Right cardiac atrium (tissue), 5 donors: ENCODE measurements around the gene VAMP8. TPM values are rescaled to one million over a fixed set of nuclear protein-coding genes. Genes with fewer than 3 reads are reported as not detected.

Source experiments
- ATAC-seq, 2 donors: fragments of 200-7000 bp; cut with Tn5 transposase; one replicate each; pipeline versions ENCODE4 v1.8.0 to v1.9.1; 2020; ENCODE audit warnings: moderate library complexity in 2 of 2, mild to moderate bottlenecking in 1 of 2
- DNase-seq, 3 donors: peaks; one replicate each; pipeline ENCODE4 v3.0.0-alpha.2; 2020
- H3K27ac ChIP-seq: one replicate; pipeline ENCODE4 v1.5.1; 2013; ENCODE audit warnings: mild to moderate bottlenecking, low read length, control low read depth, moderate library complexity
- H3K27me3 ChIP-seq: one replicate; pipeline ENCODE4 v1.6.1; 2013; ENCODE audit not compliant: control insufficient read depth, insufficient read depth
- H3K4me1 ChIP-seq: one replicate; pipeline ENCODE4 v1.6.1; 2013; ENCODE audit warnings: low read length; ENCODE audit not compliant: control insufficient read depth, insufficient read depth
- H3K4me3 ChIP-seq: one replicate; pipeline ENCODE4 v1.5.1; 2013; ENCODE audit warnings: low read length, control low read depth
- H3K9me3 ChIP-seq: one replicate; pipeline ENCODE4 v1.6.1; 2013; ENCODE audit warnings: low read length; ENCODE audit not compliant: control insufficient read depth
- WGBS: extraction: QIAGEN DNeasy Blood & Tissue Kit; methylation state at CpG from one replicate; pipeline ENCODE4 v1.1.7; 2013; 5-methylcytosine and 5-hydroxymethylcytosine counted together
- intact Hi-C, 4 donors: fragments of 100-400 bp; cut with DNase I; formaldehyde crosslinking; loops; one replicate each; pipeline versions ENCODE4 v1.11.0 to v1.14.0; 2022 to 2023
- polyA plus RNA-seq: library from polyadenylated mRNA; stranded (reverse); fragments of 200-250 nt; gene quantifications from one replicate; pipeline ENCODE4 v1.2.3, GENCODE V29; 2013
- total RNA-seq, 4 donors: library from RNA; stranded (reverse); fragmentation: NEBNext Ultra II Directional; extraction: Animal tissue kit (Norgen Biotek cat#: 25700); gene quantifications; one replicate each; pipeline ENCODE4 v1.2.1, GENCODE V29; 2021
- donor health status: healthy with polysubstance abuse.
- donor health status: DM: no; HTN: yes; CAD: no.
- donor health status: DM: no; HTN: no; CAD: no.
- donor health status: DM: no; HTN: yes; CAD: no; lungs with severe emphysema.
- donor health status: DM: yes; HTN: yes; CAD: no.

Gene VAMP8
- total and polyA plus RNA-seq, 5 donors, result 24.9 to 38.3 (median 32.6) TPM

GRCh38 chr2:85547089-85547858 lies 30.1 kb upstream of the VAMP8 start:
- no peak overlapping the region for H3K27ac ChIP-seq
- H3K4me3 ChIP-seq, result no peak overlapping the region
- no peaks in the 10 kb centered on the region for H3K9me3 ChIP-seq
- intact Hi-C loops, result no loop called here
- DNase-seq (no peak), ATAC-seq (peak in 1 of 2 donors; percentile 5)
- H3K4me1 ChIP-seq, result no peaks in the 10 kb centered on the region
- 71% methylated on average over 1 of the region's 1 CpG for whole genome bisulfite sequencing
- no peaks in the 10 kb centered on the region for H3K27me3 ChIP-seq

DNA sequence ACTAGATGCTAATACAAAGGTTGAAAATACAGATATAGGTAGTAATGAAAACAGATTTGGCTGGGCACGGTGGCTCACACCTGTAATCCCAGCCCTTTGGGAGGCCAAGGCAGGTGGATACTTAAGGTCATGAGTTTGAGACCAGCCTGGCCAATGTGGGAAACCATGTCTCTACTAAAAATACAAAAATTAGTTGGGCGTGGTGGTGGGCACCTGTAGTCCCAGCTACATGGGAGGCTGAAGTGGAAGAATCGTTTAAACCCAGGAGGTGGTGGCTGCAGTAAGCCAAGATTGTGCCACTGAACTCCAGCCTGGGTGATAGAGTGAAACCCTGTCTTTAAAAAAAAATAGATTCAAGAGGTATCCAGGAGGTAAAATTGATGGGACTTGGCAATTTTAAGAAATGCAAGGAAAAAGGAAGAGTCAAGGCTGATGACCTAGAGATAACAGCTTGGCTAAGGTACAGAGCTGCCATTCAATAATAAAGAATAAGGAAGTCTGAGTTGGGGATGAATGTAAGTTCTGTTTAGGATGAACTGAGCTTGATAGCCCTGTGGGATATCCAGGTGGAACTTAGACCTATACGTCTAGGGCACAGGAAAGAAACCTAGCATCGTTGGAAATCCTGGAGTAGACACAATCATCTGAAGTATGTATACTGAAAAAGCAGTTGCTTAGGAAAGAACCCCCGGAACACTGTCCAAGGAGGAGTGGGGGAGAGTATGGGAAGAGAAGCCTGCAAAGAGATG lies 29.4 kb upstream of the VAMP8 start:
- no peaks in the 10 kb centered on the region for H3K4me1 ChIP-seq
- H3K27ac ChIP-seq, result no peak overlapping the region
- no peak overlapping the region for H3K4me3 ChIP-seq
- ATAC-seq, result no peak
- no peaks in the 10 kb centered on the region for H3K27me3 ChIP-seq
- 75% methylated on average over 6 of the region's 6 CpGs for WGBS
- intact Hi-C loops, result no loop called here
- no peaks in the 10 kb centered on the region for H3K9me3 ChIP-seq
- DNase-seq, result no peak

DNA sequence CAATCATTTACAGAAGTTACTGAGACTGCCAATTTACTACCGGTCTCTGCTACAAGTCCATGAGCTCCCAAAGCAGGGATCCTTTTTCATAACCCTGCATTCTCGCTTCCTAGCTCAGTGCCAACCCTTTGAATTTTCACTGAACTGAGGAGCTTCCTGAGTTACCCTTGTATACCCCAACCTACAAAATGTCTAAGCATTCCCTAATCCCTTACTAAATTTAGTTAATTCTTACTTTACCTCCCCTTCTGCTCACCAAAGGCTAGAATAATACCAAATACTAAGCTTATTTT lies 28.8 kb upstream of the VAMP8 start:
- Histone ChIP-seq H3K4me1 (no peaks in the 10 kb centered on the region), H3K4me3 (no peak overlapping the region), H3K9me3 (no peaks in the 10 kb centered on the region), H3K27ac (no peak overlapping the region), H3K27me3 (no peaks in the 10 kb centered on the region)
- intact Hi-C loops, result no loop called here
- DNase-seq (no peak), ATAC-seq (no peak)
- 66% methylated on average over 2 of the region's 2 CpGs for WGBS

GRCh38 chr2:85549095-85549494 lies 28.3 kb upstream of the VAMP8 start:
- DNase-seq (no peak), ATAC-seq (no peak)
- Histone ChIP-seq H3K9me3 (no peaks in the 10 kb centered on the region), H3K27ac (no peak overlapping the region), H3K4me1 (no peaks in the 10 kb centered on the region), H3K27me3 (no peaks in the 10 kb centered on the region), H3K4me3 (no peak overlapping the region)
- intact Hi-C loops, result no loop called here
- WGBS, result 92% methylated on average over 10 of the region's 10 CpGs

DNA sequence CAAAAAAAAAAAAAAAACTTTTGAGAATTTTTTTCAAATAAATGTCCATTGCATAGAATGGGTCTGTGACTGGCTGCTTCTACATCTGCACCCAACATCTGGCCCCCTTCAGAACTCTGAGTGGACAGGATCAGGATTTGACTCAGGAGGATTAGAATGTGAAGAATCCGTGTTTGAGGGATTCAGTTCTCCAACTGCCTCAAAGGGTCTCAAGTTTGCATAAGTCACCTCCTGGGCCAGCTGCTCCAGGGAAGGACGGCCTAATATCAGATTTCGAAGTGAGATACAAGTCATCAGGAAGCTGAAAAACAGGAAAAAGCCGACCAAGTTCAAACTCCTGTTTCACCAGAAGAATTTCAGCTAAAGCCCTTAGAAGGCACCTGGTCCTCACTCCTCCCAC lies 27.6 kb upstream of the VAMP8 start:
- DNase-seq, result no peak
- Histone ChIP-seq H3K27ac (no peak overlapping the region), H3K9me3 (no peaks in the 10 kb centered on the region), H3K4me1 (no peaks in the 10 kb centered on the region), H3K4me3 (no peak overlapping the region), H3K27me3 (no peaks in the 10 kb centered on the region)
- no peak for ATAC-seq
- intact Hi-C loops, result loop anchor here in 1 of 4 donors (2.0 kb wide), 1 partner anchor 129 kb away; no protein-coding TSS in a partner anchor
- 49% methylated on average over 4 of the region's 4 CpGs for WGBS

DNA sequence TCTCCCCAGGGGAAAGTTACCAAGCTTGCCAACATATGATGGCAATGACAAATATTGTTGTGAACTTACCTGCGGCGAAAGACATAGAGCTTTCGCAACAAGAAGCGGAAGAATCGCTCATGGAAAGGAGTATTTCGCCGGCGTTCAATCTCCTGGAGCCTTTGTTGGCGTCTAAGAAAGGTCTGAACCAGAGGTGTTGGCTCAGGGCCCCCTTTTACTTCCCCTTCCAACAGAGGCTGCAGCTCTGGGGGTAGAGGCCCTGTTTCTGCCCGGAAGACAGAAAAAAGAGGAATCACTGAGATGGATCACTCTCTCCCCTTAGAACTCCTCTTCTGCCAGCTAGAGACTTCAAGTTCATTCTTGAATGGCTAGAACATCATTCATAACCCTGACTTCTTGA lies 26.9 kb upstream of the VAMP8 start:
- 78% methylated on average over 10 of the region's 10 CpGs for WGBS
- no peaks in the 10 kb centered on the region for H3K4me1 ChIP-seq
- ATAC-seq, result no peak
- no peak overlapping the region for H3K27ac ChIP-seq
- no peak overlapping the region for H3K4me3 ChIP-seq
- no peaks in the 10 kb centered on the region for H3K27me3 ChIP-seq
- H3K9me3 ChIP-seq, result no peaks in the 10 kb centered on the region
- no peak for DNase-seq
- intact Hi-C loops, result loop anchor here in 1 of 4 donors (2.0 kb wide), 1 partner anchor 130 kb away; no protein-coding TSS in a partner anchor

DNA sequence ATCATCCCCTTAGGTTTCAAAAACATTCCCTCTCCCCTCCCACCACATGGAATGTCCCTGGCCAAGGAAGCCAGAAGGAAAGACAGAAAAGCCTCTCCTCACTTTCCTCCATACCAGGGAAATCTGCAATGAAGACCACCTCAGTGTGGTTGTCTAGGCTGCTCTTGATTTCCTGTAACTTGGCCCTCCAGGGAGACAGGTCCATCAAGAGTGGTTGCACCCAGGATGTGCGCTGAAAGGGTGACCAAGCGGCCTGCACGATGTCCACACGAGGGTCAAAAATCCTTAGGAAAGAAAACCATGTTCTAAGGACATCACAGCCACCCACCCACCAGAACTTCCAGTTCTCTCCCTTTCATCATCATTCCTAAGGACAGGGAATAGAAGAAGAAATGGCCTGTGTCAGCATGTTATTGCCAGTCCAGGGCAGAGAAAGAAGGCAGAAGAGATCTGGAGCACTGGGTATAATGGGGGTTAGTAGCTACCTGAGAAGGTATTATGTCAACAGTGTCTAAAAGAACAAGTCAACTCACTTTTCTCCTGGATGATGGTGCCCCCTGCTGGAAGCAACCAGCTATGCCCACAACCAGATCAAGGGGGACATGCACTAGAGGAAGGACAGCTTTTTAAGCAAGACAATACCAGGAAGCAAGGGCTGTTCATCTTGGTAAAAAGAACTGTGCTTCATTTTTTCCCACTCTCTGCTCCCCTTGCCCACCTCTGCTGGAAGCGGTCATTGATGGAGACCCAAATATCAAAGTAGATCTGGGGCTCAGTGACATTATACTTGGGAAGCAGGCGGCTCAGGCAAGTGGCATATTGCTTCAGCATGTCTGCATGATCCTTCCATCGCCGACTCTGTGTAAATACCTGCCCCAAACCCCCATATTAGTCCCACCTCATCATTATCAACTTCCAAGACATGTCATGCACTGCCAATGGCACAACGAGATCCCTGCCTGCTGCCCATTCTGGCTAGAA lies 25.4 kb upstream of the VAMP8 start:
- no peaks in the 10 kb centered on the region for H3K27me3 ChIP-seq
- intact Hi-C loops, result loop anchor here (2.0 kb wide), 1 partner anchor 131 kb away; no protein-coding TSS in a partner anchor
- ATAC-seq, result peak; percentile 68 to 69
- no peaks in the 10 kb centered on the region for H3K4me1 ChIP-seq
- 68% methylated on average over 9 of the region's 9 CpGs for WGBS
- peak; percentile 71 to 88 (median 87) for DNase-seq
- H3K9me3 ChIP-seq, result no peaks in the 10 kb centered on the region
- no peak overlapping the region for H3K4me3 ChIP-seq
- no peak overlapping the region for H3K27ac ChIP-seq

DNA sequence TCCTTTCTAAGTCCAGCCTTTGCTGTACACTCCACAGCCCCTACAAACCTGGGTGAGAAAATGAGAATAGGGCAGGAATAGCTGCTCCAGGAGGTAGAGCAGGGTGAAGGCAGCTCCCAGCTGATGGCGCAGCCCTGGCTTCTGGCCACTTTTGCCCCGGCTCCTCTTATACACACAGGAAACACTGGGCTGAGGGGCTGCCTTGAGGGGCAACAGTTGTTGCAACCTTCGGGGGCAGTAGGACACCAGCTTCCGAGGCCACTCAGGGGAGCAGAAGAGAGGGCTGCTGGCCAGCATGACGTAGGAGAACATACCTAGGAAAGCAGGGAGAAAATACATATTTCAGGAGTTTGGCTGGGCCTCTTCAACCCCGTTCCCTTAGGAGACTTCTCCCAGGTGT lies 24.2 kb upstream of the VAMP8 start:
- intact Hi-C loops, result loop anchor here in 3 of 4 donors (2.0 kb wide), 1 partner anchor 132 kb away; no protein-coding TSS in a partner anchor

GRCh38 chr2:85554980-85555612 lies 22.3 kb upstream of the VAMP8 start:
- Histone ChIP-seq H3K27ac (no peak overlapping the region), H3K27me3 (no peaks in the 10 kb centered on the region), H3K4me3 (no peak overlapping the region), H3K4me1 (no peaks in the 10 kb centered on the region), H3K9me3 (no peaks in the 10 kb centered on the region)
- ATAC-seq, result no peak
- DNase-seq, result no peak
- intact Hi-C loops, result no loop called here
- 91% methylated on average over 3 of the region's 3 CpGs for WGBS

More for the DNA sequence above, 24.2 kb upstream of the VAMP8 start:
- no peaks in the 10 kb centered on the region for H3K4me1 ChIP-seq
- no peaks in the 10 kb centered on the region for H3K27me3 ChIP-seq
- H3K27ac ChIP-seq, result no peak overlapping the region
- H3K9me3 ChIP-seq, result no peaks in the 10 kb centered on the region
- ATAC-seq (no peak), DNase-seq (peak in 2 of 3 donors; percentile 23 to 54)
- 81% methylated on average over 6 of the region's 6 CpGs for WGBS
- H3K4me3 ChIP-seq, result no peak overlapping the region

- no peaks in the 10 kb centered on the region for H3K9me3 ChIP-seq
- ATAC-seq, result no peak
- DNase-seq, result no peak
- no peaks in the 10 kb centered on the region for H3K27me3 ChIP-seq
- WGBS, result 91% methylated on average over 5 of the region's 5 CpGs
- H3K4me3 ChIP-seq, result no peak overlapping the region
- no peak overlapping the region for H3K27ac ChIP-seq
- intact Hi-C loops, result no loop called here
- H3K4me1 ChIP-seq, result no peaks in the 10 kb centered on the region
These were observed 20.3 kb upstream of the VAMP8 start for GRCh38 chr2:85557130-85557529.
